OCI-LY3 (cell line): ENCODE measurements around the gene CRAT.
"Not testable (repeated sequence)": the region's sequence is repeated elsewhere in the genome, so short reads cannot be mapped to it uniquely, and the experiment has no call there.

Source experiments
- CTCF ChIP-seq: fragments of 200-600, 300-600 bp; sonication (generic); IDR thresholded peaks from 2 replicates; pipeline ENCODE4 v1.5.1; 2014; ENCODE audit warnings: antibody characterized with exemption, low read length, low read depth
- EZH2phosphoT487 ChIP-seq: fragments of 200-600 bp; shearing (Covaris generic); IDR thresholded peaks from 2 replicates; pipeline ENCODE4 v1.6.1; 2018; ENCODE audit warnings: antibody characterized with exemption, mixed run types, low read depth

GRCh38 chr9:129122976-129123375, 12.4 kb upstream of the CRAT start:
- TF ChIP-seq CTCF, EZH2phosphoT487: not testable (repeated sequence)
